ENCODE results near the gene SUGCT.

Gene SUGCT

GRCh38 chr7:40570223-40570622 lies 435.4 kb downstream of the SUGCT start:
- no peak for TF ChIP-seq CTCF (IDR thresholded peaks at IDR 0.05; ENCODE audit: extremely low read depth, insufficient read depth, missing control alignments)
- in situ Hi-C loops (cut with MboI; ENCODE audit: low pct_unique_long_range_greater_than_20kb, low sequenced_read_pairs, unreplicated experiment): no loop called here
- DNase-seq (ENCODE audit: low spot score): no peak

- in situ Hi-C loops (cut with MboI; ENCODE audit: low pct_unique_long_range_greater_than_20kb, low sequenced_read_pairs, unreplicated experiment): no loop called here
- TF ChIP-seq CTCF (IDR thresholded peaks at IDR 0.05; ENCODE audit: extremely low read depth, insufficient read depth, missing control alignments): no peak
- DNase-seq (ENCODE audit: low spot score): no peak
Observed at GRCh38 chr7:40571796-40572195, 437.0 kb downstream of the SUGCT start.

DNA sequence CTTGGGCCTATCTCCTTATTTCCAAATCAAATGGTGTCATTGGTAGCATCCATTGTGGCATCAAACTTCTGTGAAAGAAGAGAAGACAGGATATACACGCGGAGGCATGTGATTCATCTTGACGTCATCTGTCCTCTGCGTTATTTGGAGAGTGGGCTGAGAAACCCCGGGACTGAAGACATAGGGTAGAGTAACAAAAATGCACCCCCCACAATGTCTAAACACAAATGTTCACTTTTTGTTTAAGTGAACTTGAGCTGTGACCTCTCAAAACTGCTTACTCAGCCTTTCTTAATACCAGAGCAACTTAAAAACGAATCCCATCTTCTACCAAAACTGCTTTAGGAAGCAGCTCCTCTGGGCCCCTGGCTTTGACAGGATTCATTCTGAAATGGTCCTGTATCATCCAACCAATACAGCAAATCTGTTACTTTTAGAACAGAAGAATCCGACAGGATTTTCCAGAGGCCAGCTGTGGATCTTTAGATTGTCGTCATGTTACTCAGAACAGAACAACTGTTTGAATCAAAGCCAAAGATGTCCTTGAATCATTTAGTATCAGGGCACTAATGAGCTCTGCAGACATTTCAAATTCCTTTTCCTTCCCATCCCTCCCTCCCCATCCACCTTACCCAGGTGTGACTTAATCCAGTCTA lies 438.1 kb downstream of the SUGCT start:
- no peak for TF ChIP-seq CTCF (IDR thresholded peaks at IDR 0.05; ENCODE audit: extremely low read depth, insufficient read depth, missing control alignments)
- in situ Hi-C loops (cut with MboI; ENCODE audit: low pct_unique_long_range_greater_than_20kb, low sequenced_read_pairs, unreplicated experiment): no loop called here
- no peak for DNase-seq (ENCODE audit: low spot score)

DNA sequence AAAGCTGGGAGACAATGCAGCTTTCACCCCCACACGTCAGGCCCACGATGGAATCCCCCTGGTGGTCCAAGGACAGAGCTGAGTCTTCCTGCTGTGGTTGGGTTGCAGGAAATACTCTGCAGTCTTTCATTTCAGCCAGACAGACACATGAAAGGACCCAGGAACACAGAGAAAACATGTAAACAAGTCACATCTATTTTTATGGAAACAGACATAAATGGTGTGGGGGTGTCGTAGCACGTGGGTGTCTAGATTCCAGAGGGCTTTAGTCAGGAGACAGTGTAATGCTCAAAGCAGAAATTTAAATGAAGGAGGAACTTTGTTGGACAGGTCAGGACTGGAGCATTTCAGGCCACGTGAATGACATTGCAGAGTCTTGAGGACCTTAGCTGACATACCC lies 444.6 kb downstream of the SUGCT start:
- TF ChIP-seq CTCF (IDR thresholded peaks at IDR 0.05; ENCODE audit: extremely low read depth, insufficient read depth, missing control alignments): no peak
- DNase-seq (ENCODE audit: low spot score): no peak
- in situ Hi-C loops (cut with MboI; ENCODE audit: low pct_unique_long_range_greater_than_20kb, low sequenced_read_pairs, unreplicated experiment): no loop called here

GRCh38 chr7:40580776-40581175 lies 446.0 kb downstream of the SUGCT start:
- DNase-seq (ENCODE audit: low spot score): no peak
- in situ Hi-C loops (cut with MboI; ENCODE audit: low pct_unique_long_range_greater_than_20kb, low sequenced_read_pairs, unreplicated experiment): no loop called here
- no peak for TF ChIP-seq CTCF (IDR thresholded peaks at IDR 0.05; ENCODE audit: extremely low read depth, insufficient read depth, missing control alignments)

DNA sequence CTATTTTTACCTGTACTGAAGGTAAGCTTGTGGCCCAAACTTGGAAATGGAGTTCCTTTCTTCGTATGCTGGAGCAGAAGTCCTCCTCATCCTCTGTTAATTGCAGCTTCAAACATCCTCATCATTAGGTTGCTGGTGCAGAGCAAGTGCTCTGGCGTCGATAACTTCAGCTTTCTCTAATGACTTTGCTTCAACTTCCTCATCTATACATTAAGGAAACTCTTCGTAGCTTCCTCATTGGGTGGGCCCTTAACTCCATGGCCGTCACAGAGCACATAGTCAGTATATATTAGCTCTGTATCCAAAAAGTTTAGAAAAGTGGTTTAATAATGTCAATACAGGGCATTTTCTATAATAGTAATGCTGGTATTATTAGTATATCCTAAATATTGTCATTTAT lies 447.7 kb downstream of the SUGCT start:
- no peak for DNase-seq (ENCODE audit: low spot score)
- in situ Hi-C loops (cut with MboI; ENCODE audit: low pct_unique_long_range_greater_than_20kb, low sequenced_read_pairs, unreplicated experiment): no loop called here
- no peak for TF ChIP-seq CTCF (IDR thresholded peaks at IDR 0.05; ENCODE audit: extremely low read depth, insufficient read depth, missing control alignments)

All from GM13977 (cell line).